Measurements from ENCODE around the gene GNA14. TPM values are rescaled to one million over a fixed set of nuclear protein-coding genes. Genes with fewer than 3 reads are reported as not detected.

GNA14 gene
- total and polyA plus RNA-seq, 4 donors: 3.3 to 6.1 (median 4.9) TPM

- H3K27me3 ChIP-seq (ENCODE audit: control insufficient read depth, insufficient read depth, low read length): no peaks in the 10 kb centered on the region
- no peak overlapping the region for H3K4me3 ChIP-seq (ENCODE audit: low read depth, low read length)
- peak in 5 of 6 donors; percentile 59 to 96 (median 71) for DNase-seq (ENCODE audit: low read depth in 4 of 6, low spot score in 6 of 6)
- H3K4me1 ChIP-seq (ENCODE audit: control insufficient read depth, insufficient read depth, low read length): no peaks in the 10 kb centered on the region
- no peak overlapping the region for H3K27ac ChIP-seq (ENCODE audit: low read depth, low read length)
- no peaks in the 10 kb centered on the region for H3K36me3 ChIP-seq (ENCODE audit: control insufficient read depth, insufficient read depth, low read length)
- WGBS (ENCODE audit: insufficient coverage): 61% methylated on average over 19 of the region's 21 CpGs
- no peaks in the 10 kb centered on the region for H3K9me3 ChIP-seq (ENCODE audit: control insufficient read depth, insufficient read depth, low read length)
These were observed 214.3 kb downstream of the GNA14 start for GRCh38 chr9:77433675-77434445.

- no peak for DNase-seq (ENCODE audit: low read depth in 4 of 6, low spot score in 6 of 6)
- peaks cover 3% of the 10 kb centered on the region for H3K4me1 ChIP-seq (ENCODE audit: control insufficient read depth, insufficient read depth, low read length)
- no peaks in the 10 kb centered on the region for H3K9me3 ChIP-seq (ENCODE audit: control insufficient read depth, insufficient read depth, low read length)
- WGBS (ENCODE audit: insufficient coverage): 86% methylated on average over 6 of the region's 6 CpGs
- H3K36me3 ChIP-seq (ENCODE audit: control insufficient read depth, insufficient read depth, low read length): no peaks in the 10 kb centered on the region
- no peaks in the 10 kb centered on the region for H3K27me3 ChIP-seq (ENCODE audit: control insufficient read depth, insufficient read depth, low read length)
- H3K4me3 ChIP-seq (ENCODE audit: low read depth, low read length): no peak overlapping the region
- H3K27ac ChIP-seq (ENCODE audit: low read depth, low read length): no peak overlapping the region
These were observed 216.1 kb downstream of the GNA14 start for GRCh38 chr9:77432053-77432452.

- no peak for DNase-seq (ENCODE audit: low read depth in 4 of 6, low spot score in 6 of 6)
- H3K27ac ChIP-seq (ENCODE audit: low read depth, low read length): no peak overlapping the region
- H3K9me3 ChIP-seq (ENCODE audit: control insufficient read depth, insufficient read depth, low read length): no peaks in the 10 kb centered on the region
- H3K36me3 ChIP-seq (ENCODE audit: control insufficient read depth, insufficient read depth, low read length): no peaks in the 10 kb centered on the region
- H3K4me3 ChIP-seq (ENCODE audit: low read depth, low read length): no peak overlapping the region
- peaks cover 3% of the 10 kb centered on the region for H3K4me1 ChIP-seq (ENCODE audit: control insufficient read depth, insufficient read depth, low read length)
- 50% methylated on average over 1 of the region's 2 CpGs for WGBS (ENCODE audit: insufficient coverage)
- no peaks in the 10 kb centered on the region for H3K27me3 ChIP-seq (ENCODE audit: control insufficient read depth, insufficient read depth, low read length)
These were observed 218.2 kb downstream of the GNA14 start for GRCh38 chr9:77429928-77430327.

GRCh38 chr9:77427256-77427927, 220.7 kb downstream of the GNA14 start:
- Histone ChIP-seq H3K27me3 (ENCODE audit: control insufficient read depth, insufficient read depth, low read length) (no peaks in the 10 kb centered on the region), H3K9me3 (ENCODE audit: control insufficient read depth, insufficient read depth, low read length) (no peaks in the 10 kb centered on the region), H3K27ac (ENCODE audit: low read depth, low read length) (no peak overlapping the region), H3K4me1 (ENCODE audit: control insufficient read depth, insufficient read depth, low read length) (peaks cover 3% of the 10 kb centered on the region), H3K4me3 (ENCODE audit: low read depth, low read length) (no peak overlapping the region), H3K36me3 (ENCODE audit: control insufficient read depth, insufficient read depth, low read length) (no peaks in the 10 kb centered on the region)
- peak in 1 of 6 donors; percentile 66 for DNase-seq (ENCODE audit: low read depth in 4 of 6, low spot score in 6 of 6)
- WGBS (ENCODE audit: insufficient coverage): 70% methylated on average over 5 of the region's 7 CpGs

GRCh38 chr9:77426712-77427111, 221.4 kb downstream of the GNA14 start:
- Histone ChIP-seq H3K9me3 (ENCODE audit: control insufficient read depth, insufficient read depth, low read length) (no peaks in the 10 kb centered on the region), H3K4me1 (ENCODE audit: control insufficient read depth, insufficient read depth, low read length) (peaks cover 3% of the 10 kb centered on the region), H3K36me3 (ENCODE audit: control insufficient read depth, insufficient read depth, low read length) (no peaks in the 10 kb centered on the region), H3K27ac (ENCODE audit: low read depth, low read length) (no peak overlapping the region), H3K4me3 (ENCODE audit: low read depth, low read length) (no peak overlapping the region), H3K27me3 (ENCODE audit: control insufficient read depth, insufficient read depth, low read length) (no peaks in the 10 kb centered on the region)
- no CpG with 5 or more reads among the region's 3 CpGs for WGBS (ENCODE audit: insufficient coverage)
- DNase-seq (ENCODE audit: low read depth in 4 of 6, low spot score in 6 of 6): no peak

- Histone ChIP-seq H3K27me3 (ENCODE audit: control insufficient read depth, insufficient read depth, low read length) (no peaks in the 10 kb centered on the region), H3K36me3 (ENCODE audit: control insufficient read depth, insufficient read depth, low read length) (no peaks in the 10 kb centered on the region), H3K4me1 (ENCODE audit: control insufficient read depth, insufficient read depth, low read length) (peaks cover 3% of the 10 kb centered on the region), H3K27ac (ENCODE audit: low read depth, low read length) (no peak overlapping the region), H3K9me3 (ENCODE audit: control insufficient read depth, insufficient read depth, low read length) (no peaks in the 10 kb centered on the region), H3K4me3 (ENCODE audit: low read depth, low read length) (no peak overlapping the region)
- no peak for DNase-seq (ENCODE audit: low read depth in 4 of 6, low spot score in 6 of 6)
- 93% methylated on average over 2 of the region's 2 CpGs for WGBS (ENCODE audit: insufficient coverage)
These were observed 223.1 kb downstream of the GNA14 start for GRCh38 chr9:77424993-77425392.

GRCh38 chr9:77423841-77424240, 224.3 kb downstream of the GNA14 start:
- H3K27ac ChIP-seq (ENCODE audit: low read depth, low read length): no peak overlapping the region
- H3K4me1 ChIP-seq (ENCODE audit: control insufficient read depth, insufficient read depth, low read length): peaks cover 3% of the 10 kb centered on the region
- H3K9me3 ChIP-seq (ENCODE audit: control insufficient read depth, insufficient read depth, low read length): no peaks in the 10 kb centered on the region
- no peak overlapping the region for H3K4me3 ChIP-seq (ENCODE audit: low read depth, low read length)
- no peaks in the 10 kb centered on the region for H3K27me3 ChIP-seq (ENCODE audit: control insufficient read depth, insufficient read depth, low read length)
- H3K36me3 ChIP-seq (ENCODE audit: control insufficient read depth, insufficient read depth, low read length): no peaks in the 10 kb centered on the region
- no peak for DNase-seq (ENCODE audit: low read depth in 4 of 6, low spot score in 6 of 6)
- 90% methylated on average over 2 of the region's 3 CpGs for WGBS (ENCODE audit: insufficient coverage)

GRCh38 chr9:77422969-77423368, 225.2 kb downstream of the GNA14 start:
- no peaks in the 10 kb centered on the region for H3K27me3 ChIP-seq (ENCODE audit: control insufficient read depth, insufficient read depth, low read length)
- no peak for DNase-seq (ENCODE audit: low read depth in 4 of 6, low spot score in 6 of 6)
- H3K9me3 ChIP-seq (ENCODE audit: control insufficient read depth, insufficient read depth, low read length): no peaks in the 10 kb centered on the region
- WGBS (ENCODE audit: insufficient coverage): 100% methylated on average over 1 of the region's 3 CpGs
- no peak overlapping the region for H3K27ac ChIP-seq (ENCODE audit: low read depth, low read length)
- H3K36me3 ChIP-seq (ENCODE audit: control insufficient read depth, insufficient read depth, low read length): no peaks in the 10 kb centered on the region
- H3K4me1 ChIP-seq (ENCODE audit: control insufficient read depth, insufficient read depth, low read length): peaks cover 3% of the 10 kb centered on the region
- H3K4me3 ChIP-seq (ENCODE audit: low read depth, low read length): no peak overlapping the region

GRCh38 chr9:77421506-77422265, 226.4 kb downstream of the GNA14 start:
- Histone ChIP-seq H3K27ac (ENCODE audit: low read depth, low read length) (no peak overlapping the region), H3K4me1 (ENCODE audit: control insufficient read depth, insufficient read depth, low read length) (no peaks in the 10 kb centered on the region), H3K4me3 (ENCODE audit: low read depth, low read length) (no peak overlapping the region), H3K9me3 (ENCODE audit: control insufficient read depth, insufficient read depth, low read length) (no peaks in the 10 kb centered on the region), H3K27me3 (ENCODE audit: control insufficient read depth, insufficient read depth, low read length) (no peaks in the 10 kb centered on the region), H3K36me3 (ENCODE audit: control insufficient read depth, insufficient read depth, low read length) (no peaks in the 10 kb centered on the region)
- 100% methylated on average over 1 of the region's 10 CpGs for WGBS (ENCODE audit: insufficient coverage)
- no peak for DNase-seq (ENCODE audit: low read depth in 4 of 6, low spot score in 6 of 6)

Measured in spinal cord (tissue), 10 donors.